ENCODE measurements around the gene ARHGAP24.

The ARHGAP24 gene

GRCh38 chr4:85740431-85740861, 265.5 kb downstream of the ARHGAP24 start:
- no peak overlapping the region for H3K4me3 ChIP-seq (ENCODE audit: control insufficient read depth, low read depth, low read length)
- TF ChIP-seq CTCF (conservative IDR thresholded peaks at IDR 0.05; ENCODE audit: control insufficient read depth, insufficient read depth, low read depth, low read length): no peak
- DNase-seq (ENCODE audit: low read depth): peak; percentile 58

- DNase-seq (ENCODE audit: low read depth): no peak
- TF ChIP-seq CTCF (conservative IDR thresholded peaks at IDR 0.05; ENCODE audit: control insufficient read depth, insufficient read depth, low read depth, low read length): no peak
- no peak overlapping the region for H3K4me3 ChIP-seq (ENCODE audit: control insufficient read depth, low read depth, low read length)
These were observed 266.4 kb downstream of the ARHGAP24 start for GRCh38 chr4:85741381-85741780.

- no peak overlapping the region for H3K4me3 ChIP-seq (ENCODE audit: control insufficient read depth, low read depth, low read length)
- no peak for DNase-seq (ENCODE audit: low read depth)
- TF ChIP-seq CTCF (conservative IDR thresholded peaks at IDR 0.05; ENCODE audit: control insufficient read depth, insufficient read depth, low read depth, low read length): no peak
These were observed 267.1 kb downstream of the ARHGAP24 start for GRCh38 chr4:85741921-85742591.

- no peak for TF ChIP-seq CTCF (conservative IDR thresholded peaks at IDR 0.05; ENCODE audit: control insufficient read depth, insufficient read depth, low read depth, low read length)
These were observed 270.0 kb downstream of the ARHGAP24 start for GRCh38 chr4:85744950-85745349.

GRCh38 chr4:85745939-85746338, 271.0 kb downstream of the ARHGAP24 start:
- H3K4me3 ChIP-seq (ENCODE audit: control insufficient read depth, low read depth, low read length): no peak overlapping the region
- TF ChIP-seq CTCF (conservative IDR thresholded peaks at IDR 0.05; ENCODE audit: control insufficient read depth, insufficient read depth, low read depth, low read length): no peak
- DNase-seq (ENCODE audit: low read depth): no peak

More at GRCh38 chr4:85744950-85745349, 270.0 kb downstream of the ARHGAP24 start:
- H3K4me3 ChIP-seq (ENCODE audit: control insufficient read depth, low read depth, low read length): no peak overlapping the region
- peak; percentile 40 for DNase-seq (ENCODE audit: low read depth)

GRCh38 chr4:85747882-85748491, 273.0 kb downstream of the ARHGAP24 start:
- peak; percentile 90 for DNase-seq (ENCODE audit: low read depth)
- TF ChIP-seq CTCF (conservative IDR thresholded peaks at IDR 0.05; ENCODE audit: control insufficient read depth, insufficient read depth, low read depth, low read length): peak; percentile 93
- no peak overlapping the region for H3K4me3 ChIP-seq (ENCODE audit: control insufficient read depth, low read depth, low read length)
